ENCODE results near the gene PPIG.
"Not testable (repeated sequence)": the region's sequence is repeated elsewhere in the genome, so short reads cannot be mapped to it uniquely, and the experiment has no call there.

The PPIG gene

GRCh38 chr2:169584005-169584877 lies at the start of gene PPIG:
PPIG (plus strand) TSS chr2:169584351; CDS start chr2:169604042, 19,691 bp downstream.
- FAIRE-seq = peak; percentile 75

GRCh38 chr2:169539460-169539859 lies 44.7 kb upstream of the PPIG start:
- not testable (repeated sequence) for FAIRE-seq

- no peak for FAIRE-seq
Measured at GRCh38 chr2:169540146-169540545, 44.0 kb upstream of the PPIG start.

- no peak for FAIRE-seq
Measured at GRCh38 chr2:169542433-169542832, 41.7 kb upstream of the PPIG start.

GRCh38 chr2:169546756-169547155 lies 37.4 kb upstream of the PPIG start:
- no peak for FAIRE-seq

GRCh38 chr2:169561364-169561763 lies 22.8 kb upstream of the PPIG start:
- FAIRE-seq = no peak

- not testable (repeated sequence) for FAIRE-seq
Measured at GRCh38 chr2:169562084-169562483, 22.1 kb upstream of the PPIG start.

GRCh38 chr2:169562519-169562918 lies 21.6 kb upstream of the PPIG start:
- FAIRE-seq = no peak

GRCh38 chr2:169565686-169566085 lies 18.5 kb upstream of the PPIG start:
- no peak for FAIRE-seq

- peak; percentile 30 for FAIRE-seq
Measured at GRCh38 chr2:169569948-169570347, 14.2 kb upstream of the PPIG start.

GRCh38 chr2:169570752-169571151 lies 13.4 kb upstream of the PPIG start:
- not testable (repeated sequence) for FAIRE-seq

GRCh38 chr2:169571571-169571970 lies 12.6 kb upstream of the PPIG start:
- no peak for FAIRE-seq

GRCh38 chr2:169572189-169572588 lies 12.0 kb upstream of the PPIG start:
- FAIRE-seq = peak; percentile 62

- FAIRE-seq = peak; percentile 75
Measured at GRCh38 chr2:169572821-169573159, 11.4 kb upstream of the PPIG start.

GRCh38 chr2:169573160-169573973 lies 10.8 kb upstream of the PPIG start, which contains the start of gene FASTKD1:
FASTKD1 (minus strand) TSS chr2:169573865; CDS start chr2:169572029, 1,836 bp downstream.
- no peak for FAIRE-seq

GRCh38 chr2:169573974-169574299 lies 10.2 kb upstream of the PPIG start:
- peak; percentile 96 for FAIRE-seq

- not testable (repeated sequence) for FAIRE-seq
Measured at GRCh38 chr2:169574539-169574938, 9.6 kb upstream of the PPIG start.

- FAIRE-seq = not testable (repeated sequence)
Measured at GRCh38 chr2:169575264-169575663, 8.9 kb upstream of the PPIG start.

GRCh38 chr2:169579044-169579443 lies 5.1 kb upstream of the PPIG start:
- FAIRE-seq = no peak

GRCh38 chr2:169582552-169583266 lies 1.4 kb upstream of the PPIG start:
- FAIRE-seq = not testable (repeated sequence)

GRCh38 chr2:169583518-169583917 lies 633 bp upstream of the PPIG start:
- FAIRE-seq = no peak

- FAIRE-seq = no peak
Measured at GRCh38 chr2:169585673-169586072, 1.5 kb downstream of the PPIG start.

GRCh38 chr2:169590804-169591203 lies 6.7 kb downstream of the PPIG start:
- FAIRE-seq = no peak
